ENCODE measurements around the gene DGKB.

DNA sequence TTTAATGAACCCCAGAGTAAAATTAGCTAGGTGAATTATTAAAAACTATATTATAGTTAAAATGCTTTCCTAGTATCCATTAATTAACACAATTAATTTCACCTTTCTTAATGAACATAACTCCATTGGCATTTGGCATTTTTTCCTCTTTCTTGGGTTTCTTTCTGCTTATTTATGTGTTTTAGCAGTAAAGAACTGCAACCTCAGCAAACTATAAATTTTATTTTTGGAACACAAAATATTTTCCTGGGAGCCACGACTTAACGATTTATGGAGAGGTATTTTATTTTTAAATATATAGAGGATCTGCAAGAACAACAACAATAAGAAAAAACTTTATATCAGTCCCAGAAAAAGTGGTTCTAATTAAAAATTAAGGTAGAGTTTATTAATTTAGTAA is 465.7 kb downstream of the DGKB start:
- TF ChIP-seq POLR2AphosphoS5 (IDR thresholded peaks at IDR 0.05) = no peak
- TF ChIP-seq, protein P1, sequence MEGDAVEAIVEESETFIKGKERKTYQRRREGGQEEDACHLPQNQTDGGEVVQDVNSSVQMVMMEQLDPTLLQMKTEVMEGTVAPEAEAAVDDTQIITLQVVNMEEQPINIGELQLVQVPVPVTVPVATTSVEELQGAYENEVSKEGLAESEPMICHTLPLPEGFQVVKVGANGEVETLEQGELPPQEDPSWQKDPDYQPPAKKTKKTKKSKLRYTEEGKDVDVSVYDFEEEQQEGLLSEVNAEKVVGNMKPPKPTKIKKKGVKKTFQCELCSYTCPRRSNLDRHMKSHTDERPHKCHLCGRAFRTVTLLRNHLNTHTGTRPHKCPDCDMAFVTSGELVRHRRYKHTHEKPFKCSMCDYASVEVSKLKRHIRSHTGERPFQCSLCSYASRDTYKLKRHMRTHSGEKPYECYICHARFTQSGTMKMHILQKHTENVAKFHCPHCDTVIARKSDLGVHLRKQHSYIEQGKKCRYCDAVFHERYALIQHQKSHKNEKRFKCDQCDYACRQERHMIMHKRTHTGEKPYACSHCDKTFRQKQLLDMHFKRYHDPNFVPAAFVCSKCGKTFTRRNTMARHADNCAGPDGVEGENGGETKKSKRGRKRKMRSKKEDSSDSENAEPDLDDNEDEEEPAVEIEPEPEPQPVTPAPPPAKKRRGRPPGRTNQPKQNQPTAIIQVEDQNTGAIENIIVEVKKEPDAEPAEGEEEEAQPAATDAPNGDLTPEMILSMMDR (IDR thresholded peaks at IDR 0.05) = no peak
- no peak for TF ChIP-seq EP300 (IDR thresholded peaks at IDR 0.05)

Data from gastroesophageal sphincter (tissue), 3 donors.